ENCODE data around the gene MEIOSIN. TPM values are rescaled to one million over a fixed set of nuclear protein-coding genes. Genes with fewer than 3 reads are reported as not detected.

MEIOSIN gene
- total and polyA plus RNA-seq, 2 of the 13 experiments (the other 11 are each of a cell fraction or from before 2014, with no cell fraction given), result not detected

- TF ChIP-seq, protein P1, sequence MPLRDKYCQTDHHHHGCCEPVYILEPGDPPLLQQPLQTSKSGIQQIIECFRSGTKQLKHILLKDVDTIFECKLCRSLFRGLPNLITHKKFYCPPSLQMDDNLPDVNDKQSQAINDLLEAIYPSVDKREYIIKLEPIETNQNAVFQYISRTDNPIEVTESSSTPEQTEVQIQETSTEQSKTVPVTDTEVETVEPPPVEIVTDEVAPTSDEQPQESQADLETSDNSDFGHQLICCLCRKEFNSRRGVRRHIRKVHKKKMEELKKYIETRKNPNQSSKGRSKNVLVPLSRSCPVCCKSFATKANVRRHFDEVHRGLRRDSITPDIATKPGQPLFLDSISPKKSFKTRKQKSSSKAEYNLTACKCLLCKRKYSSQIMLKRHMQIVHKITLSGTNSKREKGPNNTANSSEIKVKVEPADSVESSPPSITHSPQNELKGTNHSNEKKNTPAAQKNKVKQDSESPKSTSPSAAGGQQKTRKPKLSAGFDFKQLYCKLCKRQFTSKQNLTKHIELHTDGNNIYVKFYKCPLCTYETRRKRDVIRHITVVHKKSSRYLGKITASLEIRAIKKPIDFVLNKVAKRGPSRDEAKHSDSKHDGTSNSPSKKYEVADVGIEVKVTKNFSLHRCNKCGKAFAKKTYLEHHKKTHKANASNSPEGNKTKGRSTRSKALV (CRISPR knock-in tag; IDR thresholded peaks at IDR 0.05), result peak; percentile 51; the same call in 1 of the 2 replicates
- TF ChIP-seq AKAP8 (CRISPR knock-in tag; IDR thresholded peaks at IDR 0.05) (peak; percentile 100), ATF5 (CRISPR knock-in tag; IDR thresholded peaks at IDR 0.05; ENCODE audit: low read depth) (no peak), FOXP1 (IDR thresholded peaks at IDR 0.05) (no peak), FOXP1 (CRISPR knock-in tag; IDR thresholded peaks at IDR 0.05) (no peak), ZNF691 (CRISPR knock-in tag; IDR thresholded peaks at IDR 0.05; ENCODE audit: borderline replicate concordance, low read depth) (0 out of 2 replicates have a peak, but pooled peaks have one; percentile 42), ZNF547 (CRISPR knock-in tag; IDR thresholded peaks at IDR 0.05) (peak; percentile 93), ZBTB7B (CRISPR knock-in tag; IDR thresholded peaks at IDR 0.05) (peak; percentile 53; the same call in 1 of the 2 replicates), ZNF670 (CRISPR knock-in tag; IDR thresholded peaks at IDR 0.05; ENCODE audit: borderline replicate concordance) (peak; percentile 67; the same call in 1 of the 2 replicates), AHDC1 (CRISPR knock-in tag; IDR thresholded peaks at IDR 0.05; ENCODE audit: borderline replicate concordance) (no peak), RBAK (CRISPR knock-in tag; IDR thresholded peaks at IDR 0.05) (peak; percentile 12; the same call in 1 of the 2 replicates), ARNTL (CRISPR knock-in tag; IDR thresholded peaks at IDR 0.05) (peak; percentile 67), ZFP1 (CRISPR knock-in tag; IDR thresholded peaks at IDR 0.05) (peak; percentile 87), KAT2B (IDR thresholded peaks at IDR 0.05; ENCODE audit: borderline replicate concordance, low read depth, low read length) (no peak), SMAD3 (CRISPR knock-in tag; IDR thresholded peaks at IDR 0.05) (peak; percentile 10; the same call in 1 of the 2 replicates), TSC22D2 (CRISPR knock-in tag; IDR thresholded peaks at IDR 0.05; ENCODE audit: borderline replicate concordance) (peak; percentile 87; the same call in 1 of the 2 replicates), IRF9 (CRISPR knock-in tag; IDR thresholded peaks at IDR 0.05; ENCODE audit: borderline replicate concordance) (0 out of 2 replicates have a peak, but pooled peaks have one; percentile 4), ZNF44 (CRISPR knock-in tag; IDR thresholded peaks at IDR 0.05) (peak; percentile 94)
Measured at GRCh38 chr19:45770192-45771101, 37.2 kb downstream of the MEIOSIN start (continued).

Measured in HepG2 (cell line).